Trophoblast cell (in vitro differentiated cells and primary cell): ENCODE results near the gene TNFAIP1. TPM values are rescaled to one million over a fixed set of nuclear protein-coding genes. Genes with fewer than 3 reads are reported as not detected.

Source experiments
- DNase-seq, 2 donors: peaks; one replicate each; pipeline ENCODE4 v3.0.0-alpha.2; 2016
- H2AFZ ChIP-seq: 2 replicates; pipeline ENCODE4 v1.6.1; 2013; ENCODE audit warnings: low read length, moderate library complexity, mild to moderate bottlenecking; ENCODE audit not compliant: insufficient read depth, poor library complexity
- H2AK5ac ChIP-seq: 2 replicates; pipeline ENCODE4 v1.6.1; 2013; ENCODE audit warnings: mild to moderate bottlenecking, low read length
- H2BK120ac ChIP-seq: 2 replicates; pipeline ENCODE4 v1.6.1; 2013; ENCODE audit warnings: low read length, mild to moderate bottlenecking, moderate library complexity; ENCODE audit not compliant: insufficient read depth, poor library complexity
- H2BK12ac ChIP-seq: 2 replicates; pipeline ENCODE4 v1.6.1; 2013; ENCODE audit warnings: mild to moderate bottlenecking, low read length, moderate library complexity
- H2BK5ac ChIP-seq: 2 replicates; pipeline ENCODE4 v1.6.1; 2013; ENCODE audit warnings: low read length, low read depth, moderate library complexity, mild to moderate bottlenecking; ENCODE audit not compliant: poor library complexity
- H3K14ac ChIP-seq: 2 replicates; pipeline ENCODE4 v1.6.1; 2013; ENCODE audit warnings: mild to moderate bottlenecking, low read length
- H3K18ac ChIP-seq: 2 replicates; pipeline ENCODE4 v1.6.1; 2013; ENCODE audit warnings: mild to moderate bottlenecking, low read length
- H3K23ac ChIP-seq: 2 replicates; pipeline ENCODE4 v1.6.1; 2013; ENCODE audit warnings: low read length
- H3K27ac ChIP-seq: 2 replicates; pipeline ENCODE4 v1.5.1; 2013; ENCODE audit warnings: low read depth, mild to moderate bottlenecking, inconsistent platforms, low read length, moderate library complexity
- H3K27me3 ChIP-seq: 2 replicates; pipeline ENCODE4 v1.6.1; 2013; ENCODE audit warnings: inconsistent platforms, mild to moderate bottlenecking, low read length, moderate library complexity; ENCODE audit not compliant: insufficient read depth
- H3K36me3 ChIP-seq, 2 experiments: 1 replicate in 1 of 2; 2 replicates in 1 of 2; pipeline ENCODE4 v1.6.1; 2013; ENCODE audit warnings: low read length in 2 of 2, mild to moderate bottlenecking in 2 of 2, moderate library complexity in 1 of 2; ENCODE audit not compliant: insufficient read depth in 2 of 2, control insufficient read depth in 1 of 2
- H3K4ac ChIP-seq: 2 replicates; pipeline ENCODE4 v1.6.1; 2013; ENCODE audit warnings: low read depth, mild to moderate bottlenecking, low read length, moderate library complexity
- H3K4me1 ChIP-seq, 2 experiments: 1 replicate in 1 of 2; 2 replicates in 1 of 2; pipeline ENCODE4 v1.6.1; 2013; ENCODE audit warnings: low read length in 2 of 2, mild to moderate bottlenecking in 2 of 2, moderate library complexity in 1 of 2; ENCODE audit not compliant: insufficient read depth in 2 of 2, control insufficient read depth in 1 of 2
- H3K4me2 ChIP-seq: 2 replicates; pipeline ENCODE4 v1.6.1; 2013; ENCODE audit warnings: inconsistent platforms, mild to moderate bottlenecking, low read length, moderate library complexity
- H3K4me3 ChIP-seq: 2 replicates; pipeline ENCODE4 v1.5.1; 2013; ENCODE audit warnings: mild to moderate bottlenecking, low read depth, low read length, inconsistent platforms
- H3K79me1 ChIP-seq: one replicate; pipeline ENCODE4 v1.6.1; 2013; ENCODE audit warnings: low read length
- H3K79me2 ChIP-seq: 2 replicates; pipeline ENCODE4 v1.6.1; 2013; ENCODE audit warnings: low read length, mild to moderate bottlenecking; ENCODE audit not compliant: control insufficient read depth, insufficient read depth, poor library complexity
- H3K9ac ChIP-seq: 2 replicates; pipeline ENCODE4 v1.6.1; 2013; ENCODE audit warnings: mild to moderate bottlenecking, low read length
- H3K9me3 ChIP-seq: 2 replicates; pipeline ENCODE4 v1.6.1; 2013; ENCODE audit warnings: low read depth, mild to moderate bottlenecking, control low read depth, inconsistent platforms, low read length; ENCODE audit not compliant: insufficient read depth
- H4K12ac ChIP-seq: 2 replicates; pipeline ENCODE4 v1.6.1; 2013; ENCODE audit warnings: low read depth, mild to moderate bottlenecking, low read length, moderate library complexity
- H4K8ac ChIP-seq: 2 replicates; pipeline ENCODE4 v1.6.1; 2013; ENCODE audit warnings: low read depth, mild to moderate bottlenecking, low read length, moderate library complexity
- H4K91ac ChIP-seq: one replicate; pipeline ENCODE4 v1.6.1; 2013; ENCODE audit warnings: low read depth, mild to moderate bottlenecking, low read length, moderate library complexity
- WGBS: extraction: QIAGEN DNeasy Blood & Tissue Kit; methylation state at CpG from one replicate; pipeline ENCODE4 v1.1.7; 2013; ENCODE audit warnings: missing lambda C conversion rate; ENCODE audit not compliant: insufficient read length, insufficient coverage; ENCODE audit errors: extremely low coverage; 5-methylcytosine and 5-hydroxymethylcytosine counted together
- polyA plus RNA-seq: library from polyadenylated mRNA; stranded (reverse); fragments of 200-250 nt; gene quantifications from 2 replicates; pipeline ENCODE4 v1.2.3, GENCODE V29; 2013

TNFAIP1 gene, protein sequence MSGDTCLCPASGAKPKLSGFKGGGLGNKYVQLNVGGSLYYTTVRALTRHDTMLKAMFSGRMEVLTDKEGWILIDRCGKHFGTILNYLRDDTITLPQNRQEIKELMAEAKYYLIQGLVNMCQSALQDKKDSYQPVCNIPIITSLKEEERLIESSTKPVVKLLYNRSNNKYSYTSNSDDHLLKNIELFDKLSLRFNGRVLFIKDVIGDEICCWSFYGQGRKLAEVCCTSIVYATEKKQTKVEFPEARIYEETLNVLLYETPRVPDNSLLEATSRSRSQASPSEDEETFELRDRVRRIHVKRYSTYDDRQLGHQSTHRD
- 64.5 and 64.8 TPM in 2 replicates for polyA plus RNA-seq

DNA sequence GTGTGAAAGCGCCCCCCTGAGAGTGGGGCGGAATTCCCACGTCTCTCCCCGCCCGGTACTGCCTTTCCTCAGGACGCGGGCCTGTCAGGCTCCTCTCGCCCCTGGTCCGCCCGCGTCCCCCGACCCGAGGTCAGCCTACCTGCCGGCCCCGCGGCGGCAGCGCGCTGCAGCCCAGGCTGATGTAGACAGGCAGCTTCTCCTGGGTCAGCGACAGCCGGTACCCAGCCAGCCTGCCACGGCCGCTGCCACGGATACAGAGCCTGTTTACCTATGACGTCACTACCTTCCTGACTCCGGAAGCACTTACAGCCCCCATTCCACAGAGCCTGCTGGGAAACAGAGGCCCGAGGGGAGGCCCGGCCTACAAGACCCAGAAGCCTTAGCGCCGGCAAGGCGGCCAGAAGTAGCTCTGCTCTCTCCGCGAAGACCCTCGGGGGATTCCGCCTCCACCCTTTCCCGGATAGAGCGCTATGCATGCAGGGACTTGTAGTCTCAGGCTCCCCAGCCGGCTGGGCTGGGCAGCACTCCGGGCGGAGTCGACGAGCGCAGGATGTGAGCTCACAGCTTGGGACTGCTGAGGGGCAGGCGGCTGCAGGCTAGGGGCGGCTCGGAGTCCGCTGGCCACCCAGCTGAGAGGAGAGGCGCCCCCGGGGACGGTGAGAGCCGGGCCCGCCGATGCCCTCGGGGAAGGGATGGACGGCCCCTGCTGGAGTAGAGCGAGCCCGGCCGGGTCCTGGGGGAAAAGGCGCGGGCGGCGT lies at the start of gene TNFAIP1, which contains the start of gene IFT20:
Gene TNFAIP1 (plus strand): TSS at position 561 of the 758 bp plus-strand sequence. CDS start 3,761 bp downstream, outside the sequence.
Gene IFT20 (minus strand): TSS at position 272 of the 758 bp plus-strand sequence. CDS start 3,487 bp downstream, outside the sequence.
- H3K79me1 ChIP-seq, result peaks cover 11% of the 10 kb centered on the region
- H3K9ac ChIP-seq, result peak within 1 kb of the TSS; percentile 82
- peak within 1 kb of the TSS; percentile 96 for H3K27ac ChIP-seq
- H2AK5ac ChIP-seq, result peak within 1 kb of the TSS; percentile 97
- H3K4me2 ChIP-seq, result peak within 1 kb of the TSS; percentile 85
- no CpG with 5 or more reads among the region's 62 CpGs for WGBS
- H3K27me3 ChIP-seq, result no peaks in the 10 kb centered on the region
- H3K23ac ChIP-seq, result no peak within 1 kb of the TSS
- peak within 1 kb of the TSS; percentile 96 for H2BK5ac ChIP-seq
- peak within 1 kb of the TSS; percentile 87 for H3K4ac ChIP-seq
- peak within 1 kb of the TSS; percentile 96 for H4K12ac ChIP-seq
- peak within 1 kb of the TSS; percentile 96 for H3K18ac ChIP-seq
- peak within 1 kb of the TSS; percentile 97 for H3K14ac ChIP-seq
- H2AFZ ChIP-seq, result peak within 1 kb of the TSS; percentile 85
- peak within 1 kb of the TSS; percentile 97 for H4K8ac ChIP-seq
- peaks cover 3% of the 10 kb centered on the region for H3K9me3 ChIP-seq
- peak; percentile 100 for DNase-seq
- H3K4me1 ChIP-seq, result peaks cover 20 to 25% of the 10 kb centered on the region in 2 experiments
- H3K4me3 ChIP-seq, result peak within 1 kb of the TSS; percentile 94
- H3K79me2 ChIP-seq, result peaks cover 22% of the 10 kb centered on the region
- peak within 1 kb of the TSS; percentile 78 for H2BK12ac ChIP-seq
- peak within 1 kb of the TSS; percentile 99 for H4K91ac ChIP-seq
- peak within 1 kb of the TSS; percentile 95 for H2BK120ac ChIP-seq
- H3K36me3 ChIP-seq, result peaks cover 20 to 24% of the 10 kb centered on the region in 2 experiments

DNA sequence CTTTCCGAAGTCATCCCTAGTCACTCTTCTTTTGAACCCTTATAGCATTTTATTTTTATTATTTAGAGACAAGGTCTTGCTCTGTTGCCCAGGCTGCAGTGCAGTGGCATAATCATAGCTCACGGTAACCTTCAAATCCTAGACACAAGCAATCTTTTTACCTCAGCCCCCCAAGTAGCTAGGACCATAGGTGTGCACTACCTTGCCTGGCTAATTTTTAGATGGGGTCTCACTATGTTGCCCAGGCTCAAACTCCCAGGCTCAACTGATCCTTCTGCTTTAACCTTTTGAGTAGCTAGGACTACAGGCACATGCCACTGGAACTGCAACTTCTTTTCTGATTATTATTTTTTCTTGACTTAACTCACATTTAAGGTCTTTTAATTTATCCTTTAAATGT lies 49.6 kb upstream of the TNFAIP1 start:
- Histone ChIP-seq H3K4me2 (no peak overlapping the region), H4K91ac (no peak overlapping the region), H3K9me3 (no peaks in the 10 kb centered on the region), H2BK120ac (no peak overlapping the region), H3K79me2 (peaks cover 2% of the 10 kb centered on the region), H2BK12ac (no peak overlapping the region), H2BK5ac (no peak overlapping the region), H3K9ac (no peak overlapping the region), H3K4me1 (peaks cover 4 to 8% of the 10 kb centered on the region in 2 experiments), H4K8ac (no peak overlapping the region), H3K27me3 (no peaks in the 10 kb centered on the region), H3K36me3 (no peaks in the 10 kb centered on the region), H3K4me3 (no peak overlapping the region), H4K12ac (no peak overlapping the region), H3K79me1 (peaks cover 9% of the 10 kb centered on the region), H3K14ac (no peak overlapping the region), H2AK5ac (no peak overlapping the region), H3K23ac (no peak overlapping the region), H3K4ac (no peak overlapping the region), H3K27ac (no peak overlapping the region), H3K18ac (no peak overlapping the region), H2AFZ (no peak overlapping the region)
- WGBS, result no CpG with 5 or more reads among the region's 2 CpGs
- no peak for DNase-seq

DNA sequence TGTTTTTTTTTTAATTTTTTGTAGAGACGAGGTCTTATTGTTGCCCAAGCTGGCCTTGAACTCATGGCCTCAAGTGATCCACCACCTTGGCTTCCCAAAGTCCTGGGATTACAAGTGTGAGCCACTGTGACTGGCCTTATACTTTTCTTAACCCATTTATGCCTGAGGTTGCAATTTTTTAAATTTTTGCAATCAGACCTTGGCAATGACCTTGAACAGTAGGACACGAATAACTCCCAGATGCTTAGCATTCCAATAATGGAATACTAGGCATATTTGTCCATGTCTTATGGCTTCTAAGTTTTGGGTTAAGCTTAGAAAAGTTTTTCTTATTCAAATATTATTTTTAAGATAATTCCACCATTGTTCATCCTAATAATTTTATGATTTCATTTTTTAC lies 44.9 kb upstream of the TNFAIP1 start:
- no peak overlapping the region for H2AK5ac ChIP-seq
- no peak overlapping the region for H2BK120ac ChIP-seq
- H3K36me3 ChIP-seq, result no peaks in the 10 kb centered on the region
- H3K4ac ChIP-seq, result no peak overlapping the region
- DNase-seq, result no peak
- H3K14ac ChIP-seq, result no peak overlapping the region
- H3K27ac ChIP-seq, result no peak overlapping the region
- H2BK12ac ChIP-seq, result no peak overlapping the region
- H3K4me1 ChIP-seq, result no peaks in the 10 kb centered on the region
- no peaks in the 10 kb centered on the region for H3K79me1 ChIP-seq
- H2BK5ac ChIP-seq, result no peak overlapping the region
- H3K9me3 ChIP-seq, result no peaks in the 10 kb centered on the region
- no peaks in the 10 kb centered on the region for H3K27me3 ChIP-seq
- no peak overlapping the region for H3K4me2 ChIP-seq
- H3K23ac ChIP-seq, result no peak overlapping the region
- no peak overlapping the region for H4K12ac ChIP-seq
- no peak overlapping the region for H4K8ac ChIP-seq
- H3K9ac ChIP-seq, result no peak overlapping the region
- H2AFZ ChIP-seq, result no peak overlapping the region
- H3K4me3 ChIP-seq, result no peak overlapping the region
- WGBS, result no CpG with 5 or more reads among the region's 2 CpGs
- H3K79me2 ChIP-seq, result no peaks in the 10 kb centered on the region
- no peak overlapping the region for H4K91ac ChIP-seq
- no peak overlapping the region for H3K18ac ChIP-seq

DNA sequence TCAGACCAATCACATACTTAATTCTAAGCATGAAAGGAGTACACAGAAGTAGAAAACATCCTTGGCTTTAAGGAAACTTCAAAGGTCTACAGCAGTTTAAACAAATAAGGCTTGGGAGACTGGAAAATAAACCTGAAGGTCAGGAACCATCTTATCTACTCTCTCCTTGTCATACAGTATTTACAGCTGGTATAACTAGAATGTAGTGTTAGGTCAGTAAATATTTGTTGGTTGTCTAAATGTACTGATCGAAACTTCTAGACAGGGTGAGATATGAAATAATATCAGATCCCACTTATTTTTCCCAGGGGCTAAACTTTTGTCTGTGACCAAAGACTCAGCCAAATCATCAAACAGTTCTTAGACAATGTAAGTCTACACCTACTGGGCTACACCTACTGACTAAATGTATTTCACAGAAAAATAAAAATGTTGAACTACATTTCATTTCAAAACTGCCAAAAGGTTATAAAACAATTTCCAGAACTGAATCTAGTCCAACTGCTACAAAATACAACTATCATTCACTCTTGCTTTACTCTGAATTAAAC lies 43.7 kb upstream of the TNFAIP1 start:
- WGBS, result no CpG with 5 or more reads among the region's 1 CpG
- H3K36me3 ChIP-seq, result no peaks in the 10 kb centered on the region
- no peak overlapping the region for H2BK5ac ChIP-seq
- H2AFZ ChIP-seq, result no peak overlapping the region
- no peaks in the 10 kb centered on the region for H3K79me1 ChIP-seq
- no peak overlapping the region for H2AK5ac ChIP-seq
- H3K27ac ChIP-seq, result no peak overlapping the region
- H3K4me2 ChIP-seq, result no peak overlapping the region
- no peak overlapping the region for H4K91ac ChIP-seq
- no peaks in the 10 kb centered on the region for H3K9me3 ChIP-seq
- H2BK120ac ChIP-seq, result no peak overlapping the region
- no peak overlapping the region for H3K4me3 ChIP-seq
- no peak overlapping the region for H2BK12ac ChIP-seq
- H3K27me3 ChIP-seq, result no peaks in the 10 kb centered on the region
- H3K9ac ChIP-seq, result no peak overlapping the region
- H3K18ac ChIP-seq, result no peak overlapping the region
- H4K8ac ChIP-seq, result no peak overlapping the region
- no peak overlapping the region for H3K14ac ChIP-seq
- no peak for DNase-seq
- H4K12ac ChIP-seq, result no peak overlapping the region
- H3K4ac ChIP-seq, result no peak overlapping the region
- H3K79me2 ChIP-seq, result no peaks in the 10 kb centered on the region
- no peaks in the 10 kb centered on the region for H3K4me1 ChIP-seq
- no peak overlapping the region for H3K23ac ChIP-seq
